ENCODE results near the gene FANCC.
"Not testable (repeated sequence)": the region's sequence is repeated elsewhere in the genome, so short reads cannot be mapped to it uniquely, and the experiment has no call there.

FANCC gene

DNA sequence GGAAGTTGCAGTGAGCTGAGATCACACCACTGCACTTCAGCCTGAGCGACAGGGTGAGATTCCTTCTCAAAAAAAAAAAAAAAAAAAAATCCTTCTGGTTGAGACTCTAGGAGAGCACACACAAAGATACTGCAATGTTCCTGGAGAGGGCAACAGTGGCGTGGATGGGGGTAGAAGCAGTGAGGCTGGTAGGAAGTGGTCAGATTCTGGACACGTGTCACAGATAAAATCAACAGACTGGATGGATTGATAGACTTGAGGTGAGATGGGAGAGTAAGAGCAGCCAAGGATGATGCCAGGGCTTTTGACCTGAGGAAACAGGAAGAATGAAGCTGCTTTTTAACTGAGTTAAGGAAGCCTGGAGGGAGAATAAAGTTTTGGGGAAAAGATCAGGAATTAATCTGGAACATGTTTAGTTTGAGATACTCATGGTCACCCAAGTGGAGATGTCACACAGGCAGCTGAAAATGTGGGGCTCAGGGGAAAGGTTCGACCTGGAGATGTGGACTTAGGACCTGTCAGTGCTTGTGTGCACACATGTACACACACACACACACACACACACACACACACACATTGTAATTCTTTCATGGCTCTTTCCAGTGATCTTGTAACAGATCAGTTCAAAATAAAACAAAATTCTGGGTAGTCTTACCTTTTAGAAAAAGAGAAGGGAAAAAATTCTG is 88.1 kb downstream of the FANCC start:
- DNase-seq (ENCODE audit: low spot score), result no peak

DNA sequence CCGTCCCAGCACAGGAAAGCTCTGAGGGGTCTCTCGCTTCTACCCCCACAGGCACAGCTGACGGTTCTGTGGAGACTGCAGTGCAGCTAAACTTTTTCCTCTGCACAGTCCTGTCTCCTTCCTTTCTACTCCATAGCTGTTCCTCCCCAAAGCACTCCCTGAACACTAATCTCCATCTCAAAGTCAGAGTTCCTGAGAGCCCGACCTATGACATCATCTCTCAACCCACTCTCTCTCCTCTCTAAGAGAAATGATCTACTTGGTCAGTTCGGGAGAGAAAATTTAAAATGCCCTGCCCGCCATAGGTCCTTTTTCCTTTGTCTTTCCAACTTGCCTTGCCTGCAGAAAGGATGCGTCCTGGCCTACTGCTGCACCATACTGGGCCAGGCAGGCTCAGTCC is 90.6 kb downstream of the FANCC start:
- DNase-seq (ENCODE audit: low spot score), result no peak

DNA sequence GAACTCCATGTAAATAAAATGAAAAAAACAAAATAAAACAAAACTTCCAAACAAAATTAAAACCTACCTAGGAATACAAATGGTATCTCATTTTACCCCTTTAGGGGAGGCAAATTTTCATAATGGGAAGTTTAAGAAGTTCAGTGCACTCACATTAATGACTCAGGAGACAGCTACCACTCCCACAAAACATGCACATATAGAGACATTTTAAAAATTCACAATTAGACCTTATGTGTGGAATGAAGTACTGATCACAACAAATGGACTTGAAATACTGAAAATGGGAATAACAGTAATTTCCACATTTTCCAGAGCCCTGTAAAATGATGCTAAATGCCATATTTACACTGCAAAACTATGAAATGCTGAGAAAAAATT is 91.8 kb downstream of the FANCC start:
- no peak for DNase-seq (ENCODE audit: low spot score)

DNA sequence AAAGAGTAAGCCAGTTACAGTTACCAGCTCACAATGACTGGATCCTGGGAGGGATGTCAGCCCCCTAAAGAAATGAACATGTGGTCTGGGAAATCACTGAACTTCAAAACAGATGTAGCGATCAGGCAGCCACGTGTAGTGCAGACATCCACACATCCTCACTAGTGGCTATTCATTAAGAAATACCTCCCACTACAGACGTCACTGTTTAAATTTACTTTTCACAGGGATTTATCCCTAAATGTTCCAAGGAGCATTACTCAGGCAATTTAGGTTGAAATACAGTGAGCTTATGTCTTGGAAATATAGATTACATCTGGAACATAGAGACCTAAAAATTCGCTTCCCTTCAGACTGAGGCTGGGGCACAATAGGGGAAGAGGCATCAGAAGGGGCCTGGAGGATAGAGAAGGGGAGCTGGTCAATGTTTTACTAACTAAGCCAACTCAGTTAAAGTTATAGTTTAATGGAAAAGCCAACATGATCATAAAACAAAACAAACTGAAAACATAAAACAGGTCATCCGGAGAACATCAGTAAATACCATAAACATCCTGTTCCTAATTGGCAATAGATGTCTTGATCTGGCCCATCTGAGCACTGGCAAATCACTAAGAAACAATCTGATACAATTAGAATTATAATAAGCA is 92.3 kb downstream of the FANCC start:
- DNase-seq (ENCODE audit: low spot score), result no peak

DNA sequence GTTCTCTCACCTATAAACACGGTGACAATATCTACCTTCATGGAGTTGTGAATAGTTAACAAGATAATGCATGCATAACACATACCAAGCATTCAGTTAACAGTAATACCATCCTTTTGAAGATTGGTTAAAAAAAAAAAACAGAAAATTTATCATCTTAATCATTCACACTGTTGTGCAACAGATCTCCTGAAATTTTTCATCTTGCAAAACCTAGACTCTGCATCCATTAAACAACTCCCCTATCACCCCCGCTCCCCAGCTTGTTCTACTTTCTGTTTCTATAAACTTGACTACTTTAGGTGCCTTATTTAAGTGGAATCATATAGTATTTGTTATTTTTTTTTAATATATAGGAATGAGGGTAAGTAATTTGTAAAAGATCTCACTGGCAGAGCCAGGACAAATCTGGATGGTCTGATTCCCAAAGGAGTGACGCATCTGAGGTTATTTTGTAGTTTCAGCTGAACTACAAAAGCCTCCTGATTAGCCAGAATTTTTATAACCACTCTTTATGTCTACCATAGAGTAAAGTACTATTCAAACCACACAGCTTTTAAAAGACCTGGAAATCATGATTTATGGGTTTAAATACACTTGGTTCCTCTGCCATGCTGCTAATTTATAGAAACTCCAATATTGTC is 93.0 kb downstream of the FANCC start:
- no peak for DNase-seq (ENCODE audit: low spot score)

DNA sequence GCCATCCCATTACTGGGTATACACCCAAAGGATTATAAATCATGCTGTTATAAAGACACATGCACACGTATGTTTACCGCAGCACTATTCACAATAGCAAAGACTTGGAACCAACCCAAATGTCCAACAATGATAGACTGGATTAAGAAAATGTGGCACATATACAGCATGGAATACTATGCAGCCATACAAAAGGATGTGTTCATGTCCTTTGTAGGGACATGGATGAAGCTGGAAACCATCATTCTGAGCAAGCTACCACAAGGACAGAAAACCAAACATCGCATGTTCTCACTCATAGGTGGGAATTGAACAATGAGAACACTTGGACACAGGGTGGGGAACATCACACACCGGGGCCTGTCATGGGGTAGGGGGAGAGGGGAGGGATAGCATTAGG is 97.2 kb downstream of the FANCC start:
- DNase-seq (ENCODE audit: low spot score), result not testable (repeated sequence)

DNA sequence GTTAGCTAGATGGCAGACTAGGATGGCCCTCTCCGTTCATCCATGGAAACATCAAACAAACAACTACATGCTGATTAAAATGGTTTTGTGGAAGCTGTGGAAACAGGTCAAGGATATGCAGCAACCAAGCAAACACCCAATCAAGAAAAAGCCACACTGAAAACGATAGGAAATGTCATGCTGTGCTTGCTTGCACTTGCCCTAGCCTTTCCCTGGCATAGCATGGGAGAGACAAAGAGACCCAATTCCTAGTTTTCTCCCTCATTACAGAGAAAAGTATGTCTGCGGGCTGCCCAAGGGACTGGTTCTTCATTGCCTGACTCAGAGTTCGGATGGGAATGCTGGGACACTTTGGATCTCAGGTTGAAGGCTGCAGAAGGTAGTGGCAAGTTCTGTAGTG is 98.7 kb downstream of the FANCC start:
- DNase-seq (ENCODE audit: low spot score), result no peak

DNA sequence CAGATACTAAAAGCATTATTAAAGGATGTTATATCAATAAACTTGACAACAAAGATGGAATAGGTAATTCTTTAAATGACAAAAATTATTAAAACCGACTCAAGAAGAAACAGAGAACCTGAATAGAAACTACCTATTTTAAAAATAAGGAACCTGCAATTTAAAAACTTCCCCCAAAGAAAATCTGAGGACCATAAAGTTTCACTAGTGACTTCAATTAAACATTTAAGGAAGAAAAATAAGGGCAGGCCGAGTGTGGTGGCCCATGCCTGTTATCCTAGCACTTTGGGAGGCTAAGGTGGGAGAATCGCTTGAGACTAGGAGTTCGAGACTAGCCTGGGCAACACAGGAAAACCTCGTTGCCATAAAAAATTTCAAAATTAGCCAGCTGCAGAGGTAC is 99.6 kb downstream of the FANCC start:
- no peak for DNase-seq (ENCODE audit: low spot score)

DNA sequence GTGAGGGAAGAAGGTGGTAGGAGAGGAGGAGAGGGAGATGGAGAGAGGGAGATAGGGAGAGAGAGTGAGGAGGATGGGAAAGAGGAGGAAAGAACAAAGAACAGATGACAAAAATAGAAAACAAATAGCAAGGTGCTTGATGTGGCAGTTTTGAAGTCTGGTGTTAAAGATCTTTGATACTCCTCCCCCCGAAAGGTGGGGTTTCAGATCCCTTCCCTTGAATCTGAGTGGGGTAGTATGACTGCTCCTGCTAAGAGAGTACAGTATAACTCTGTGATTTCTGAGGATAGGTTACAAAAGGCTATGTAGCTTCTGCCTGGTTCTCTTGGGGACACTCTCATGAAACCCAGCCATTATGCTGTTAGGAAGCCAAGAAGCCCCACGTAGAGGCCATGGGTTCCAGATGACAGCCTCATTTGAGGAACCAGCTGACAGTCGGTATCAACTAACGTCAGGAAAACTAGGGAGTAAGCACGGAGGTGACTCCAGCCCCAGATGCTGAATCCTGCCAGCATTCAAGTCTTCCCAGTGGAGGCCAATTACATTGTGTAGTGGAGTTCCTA is 102.1 kb downstream of the FANCC start:
- no peak for DNase-seq (ENCODE audit: low spot score)

DNA sequence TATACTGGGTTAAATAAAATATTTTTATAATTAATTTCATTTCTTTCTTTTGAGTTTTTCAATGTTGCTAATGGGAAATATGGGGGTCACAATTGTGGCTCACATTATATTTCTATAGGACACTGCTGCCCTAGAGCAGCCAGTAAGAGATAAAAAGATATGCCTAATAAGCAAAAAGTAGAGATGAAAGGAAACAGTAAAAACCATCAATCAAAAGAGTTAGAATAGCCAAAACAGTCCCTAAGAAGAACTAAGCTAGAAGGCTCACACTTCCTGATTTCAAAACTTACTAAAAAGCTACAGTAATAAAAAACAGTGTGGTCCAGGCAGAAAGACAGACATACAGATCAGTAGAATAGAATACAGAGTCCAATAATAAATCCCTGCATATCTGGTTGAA is 104.4 kb downstream of the FANCC start:
- DNase-seq (ENCODE audit: low spot score), result no peak

DNA sequence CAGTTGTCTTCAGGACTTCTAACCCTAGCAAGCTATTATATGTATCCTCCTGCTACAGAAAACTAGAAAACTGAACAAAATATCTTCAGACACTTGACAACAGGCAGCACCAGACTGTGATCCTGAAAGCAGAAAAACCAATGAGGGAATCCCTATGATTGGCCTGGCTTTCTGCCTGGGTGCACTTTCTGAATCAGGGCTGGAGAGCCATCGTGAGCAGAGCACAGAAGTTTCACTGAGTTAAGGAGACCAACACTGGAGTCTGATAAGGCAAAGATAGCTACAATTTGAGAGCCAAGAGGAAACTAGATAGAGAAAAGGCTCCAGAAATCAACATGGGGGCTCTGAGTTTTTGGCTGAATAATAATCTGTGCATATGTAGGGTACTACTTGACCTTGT is 106.5 kb downstream of the FANCC start:
- no peak for DNase-seq (ENCODE audit: low spot score)

DNA sequence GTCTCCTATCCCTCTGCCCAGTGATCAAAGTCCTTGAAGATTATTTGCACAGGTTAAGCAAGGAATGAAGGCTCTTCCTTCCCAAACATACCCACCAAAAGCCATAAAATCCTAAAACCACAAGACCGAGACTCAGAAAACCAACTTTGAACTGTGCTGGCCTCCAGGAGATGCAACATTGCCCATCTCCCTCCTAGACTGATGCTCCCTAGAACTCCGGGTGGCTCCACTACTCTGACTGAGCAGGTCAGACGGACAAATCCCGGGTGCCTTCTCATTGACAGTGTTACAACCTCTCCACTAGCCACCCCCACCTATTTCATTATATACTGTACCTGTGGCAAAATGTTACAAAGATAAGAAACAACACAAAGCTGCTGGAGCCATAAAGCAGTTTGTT is 110.1 kb downstream of the FANCC start:
- DNase-seq (ENCODE audit: low spot score), result no peak

DNA sequence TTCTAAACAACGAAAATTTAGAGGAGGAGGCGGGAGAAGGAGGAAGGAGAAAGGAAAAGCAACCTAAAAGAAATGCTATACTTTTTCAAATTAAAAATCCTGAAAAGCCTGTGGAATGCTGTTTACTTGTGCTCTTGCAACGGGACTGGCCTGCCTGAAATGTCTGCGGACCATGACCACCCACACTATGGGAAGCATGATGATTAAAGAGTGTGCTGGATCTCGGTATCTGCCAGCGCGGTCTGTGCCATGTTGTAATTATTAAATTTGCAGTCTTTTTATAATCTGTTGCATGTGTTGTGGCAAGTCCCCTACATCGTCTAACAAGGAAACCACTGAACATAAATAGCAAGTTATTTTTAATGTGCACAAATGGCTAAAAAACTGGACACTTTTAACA is 111.4 kb downstream of the FANCC start:
- DNase-seq (ENCODE audit: low spot score), result no peak

DNA sequence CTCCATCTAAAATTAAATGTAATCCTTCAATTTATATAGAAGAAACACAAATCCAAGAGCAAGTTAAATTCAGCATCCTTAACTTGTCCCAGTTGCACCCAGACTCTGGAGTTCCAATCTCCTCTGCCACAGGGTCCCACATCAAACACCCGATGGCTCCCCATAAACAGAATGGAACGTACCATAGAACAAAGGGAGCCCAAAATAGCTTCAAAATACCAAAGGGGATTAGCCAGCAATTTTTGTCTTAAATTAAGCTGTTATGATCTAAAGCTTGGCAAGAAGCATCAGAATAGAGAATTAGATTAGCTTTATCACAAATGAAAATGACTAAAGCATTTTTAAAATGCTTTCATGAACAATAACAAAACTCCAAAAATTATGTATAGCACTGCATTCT is 112.8 kb downstream of the FANCC start:
- DNase-seq (ENCODE audit: low spot score), result no peak

DNA sequence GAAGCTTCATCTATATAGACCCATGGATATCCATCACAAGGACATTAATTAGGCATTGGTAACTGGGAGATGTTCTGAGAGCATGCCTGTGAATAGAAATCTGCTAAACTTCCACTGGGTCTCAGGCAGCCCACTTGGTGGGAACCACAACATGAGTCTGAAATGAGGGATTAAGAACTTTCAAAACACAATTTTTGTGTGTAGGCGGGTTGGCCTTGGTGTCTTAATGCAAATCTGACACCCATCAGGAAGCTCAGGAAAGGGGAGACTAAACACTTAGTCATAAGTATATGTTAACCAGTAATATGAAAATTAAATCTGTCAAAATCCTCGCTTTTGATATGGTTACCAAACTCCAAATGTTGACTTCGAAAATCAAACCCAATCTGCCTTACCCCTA is 113.2 kb downstream of the FANCC start:
- DNase-seq (ENCODE audit: low spot score), result no peak

DNA sequence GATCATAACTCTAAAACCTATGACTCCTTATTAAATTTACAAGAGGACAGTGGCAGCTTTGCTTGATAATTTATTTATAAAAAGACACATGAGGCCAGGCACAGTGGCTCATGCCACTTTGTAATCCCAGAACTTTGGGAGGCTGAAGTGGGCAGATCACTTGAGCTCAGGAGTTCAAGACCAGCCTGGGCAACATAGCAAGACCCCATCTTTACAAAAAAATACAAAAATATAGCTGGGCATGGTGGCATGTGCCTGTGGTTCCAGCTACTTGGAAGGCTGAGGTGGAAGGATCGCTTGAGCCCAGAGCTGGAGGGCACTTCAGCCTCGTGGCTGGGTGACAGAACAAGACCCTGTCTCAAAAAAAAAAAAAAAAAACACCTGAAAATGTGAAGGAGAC is 114.5 kb downstream of the FANCC start:
- not testable (repeated sequence) for DNase-seq (ENCODE audit: low spot score)

DNA sequence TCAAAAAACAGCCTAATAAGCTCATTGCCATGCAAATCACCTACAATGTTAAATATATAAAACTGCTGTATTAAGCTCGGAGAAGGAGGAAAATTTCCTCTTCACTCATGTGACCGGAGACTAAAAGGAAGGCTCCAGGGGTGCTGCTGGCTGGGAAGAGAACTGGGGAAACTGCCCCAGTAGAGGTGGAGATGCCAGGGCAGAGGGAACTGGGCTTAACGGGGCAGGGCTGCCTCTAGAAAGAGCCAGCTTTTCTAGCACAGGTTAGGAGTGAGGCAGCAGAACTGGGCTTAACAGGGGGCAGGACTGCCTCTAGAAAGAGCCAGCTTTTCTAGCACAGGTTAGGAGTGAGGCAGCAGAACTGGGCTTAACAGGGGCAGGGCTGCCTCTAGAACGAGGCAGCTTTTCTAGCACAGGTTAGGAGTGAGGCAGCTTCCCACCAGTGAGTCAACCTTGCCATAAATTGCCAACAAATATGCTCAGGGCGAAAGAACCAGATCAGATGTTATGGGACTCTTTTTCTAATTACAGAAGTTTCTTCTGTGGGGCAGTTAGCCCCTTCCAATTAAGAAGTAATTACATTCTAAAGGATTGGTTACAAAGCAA is 115.3 kb downstream of the FANCC start:
- no peak for DNase-seq (ENCODE audit: low spot score)

DNA sequence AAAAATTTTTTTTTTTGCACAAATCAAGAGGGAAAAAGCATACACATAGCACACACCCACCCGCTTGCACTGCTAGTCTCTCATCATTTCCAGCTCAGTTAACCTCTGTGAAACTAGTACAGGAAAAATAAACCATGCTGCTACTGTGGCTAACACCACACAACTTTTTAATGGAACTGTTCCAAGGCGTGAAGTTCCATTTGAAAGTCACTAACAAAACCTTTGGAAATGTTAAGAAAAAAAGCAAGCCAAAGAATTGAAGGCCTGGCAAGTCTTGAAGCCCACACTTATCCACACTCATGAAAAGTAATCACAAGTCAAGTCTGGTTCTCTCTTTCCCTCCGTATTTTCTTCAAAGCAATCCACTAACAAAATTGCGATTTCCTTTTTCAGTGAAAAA is 116.3 kb downstream of the FANCC start:
- DNase-seq (ENCODE audit: low spot score), result no peak

DNA sequence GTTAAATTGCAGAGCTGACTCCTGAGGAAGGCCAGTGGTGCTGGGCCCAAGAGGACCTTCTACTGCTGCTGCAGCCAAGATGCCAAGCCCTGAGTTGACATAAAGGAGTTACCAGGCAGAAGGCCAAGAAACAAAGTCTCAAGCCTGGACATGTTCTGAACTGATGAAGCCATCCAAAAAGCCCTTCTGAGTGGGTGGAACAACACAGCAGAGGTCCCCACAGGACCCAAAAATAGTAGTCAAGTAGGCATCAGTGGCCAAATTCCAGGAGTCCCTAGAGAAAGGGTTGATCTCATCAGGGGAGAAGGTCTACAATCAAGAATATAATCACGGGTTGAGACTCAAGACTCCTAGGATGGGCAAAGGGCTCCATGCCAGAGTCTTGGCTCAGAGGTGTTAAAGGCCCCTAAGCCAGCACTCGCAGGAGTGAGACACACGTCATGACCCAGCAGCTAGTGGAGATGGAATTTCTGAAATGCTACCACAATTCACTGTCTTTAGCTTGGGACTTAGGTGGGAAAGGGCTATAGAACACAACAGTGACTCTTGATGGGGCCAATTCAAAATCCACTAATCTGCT is 119.7 kb downstream of the FANCC start:
- peak; percentile 23 for DNase-seq (ENCODE audit: low spot score)

DNA sequence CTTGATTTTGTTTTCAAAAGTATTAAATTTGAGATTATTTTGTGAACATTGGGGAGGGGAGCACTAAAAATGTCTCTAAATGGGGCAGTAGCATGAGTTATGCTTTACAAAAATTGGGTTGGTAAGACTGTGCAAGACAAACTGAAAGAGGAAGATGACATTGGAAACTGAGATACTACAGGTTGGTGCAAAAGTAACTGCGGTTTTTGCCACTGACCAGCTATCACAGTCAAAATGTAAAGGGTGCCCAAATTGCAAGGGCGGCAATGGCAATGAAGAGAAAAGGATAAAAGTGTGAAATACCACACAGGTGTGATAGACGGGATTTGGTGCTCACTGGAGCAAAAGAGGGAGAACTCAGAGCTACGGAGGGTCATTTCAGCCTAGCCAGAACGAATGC is 124.0 kb downstream of the FANCC start:
- no peak for DNase-seq (ENCODE audit: low spot score)

DNA sequence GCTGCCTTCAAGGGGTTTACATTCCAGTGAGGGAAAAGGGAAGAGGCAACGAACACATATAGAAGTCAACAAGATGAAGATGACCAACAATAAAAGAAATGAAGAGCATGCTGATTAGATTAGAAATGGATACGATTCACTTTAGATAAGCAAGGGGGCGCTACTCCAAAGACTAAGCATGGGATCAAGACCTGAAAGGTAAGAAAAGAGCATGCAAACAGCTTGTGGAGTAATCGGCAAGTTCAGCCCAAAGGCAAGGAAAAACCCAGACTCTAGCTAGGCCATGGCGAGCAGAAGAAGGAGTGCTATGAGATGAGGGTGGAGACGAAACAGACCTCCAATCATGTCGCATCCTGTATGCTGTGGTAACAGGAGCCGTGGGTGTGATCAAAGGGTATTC is 124.4 kb downstream of the FANCC start:
- no peak for DNase-seq (ENCODE audit: low spot score)

DNA sequence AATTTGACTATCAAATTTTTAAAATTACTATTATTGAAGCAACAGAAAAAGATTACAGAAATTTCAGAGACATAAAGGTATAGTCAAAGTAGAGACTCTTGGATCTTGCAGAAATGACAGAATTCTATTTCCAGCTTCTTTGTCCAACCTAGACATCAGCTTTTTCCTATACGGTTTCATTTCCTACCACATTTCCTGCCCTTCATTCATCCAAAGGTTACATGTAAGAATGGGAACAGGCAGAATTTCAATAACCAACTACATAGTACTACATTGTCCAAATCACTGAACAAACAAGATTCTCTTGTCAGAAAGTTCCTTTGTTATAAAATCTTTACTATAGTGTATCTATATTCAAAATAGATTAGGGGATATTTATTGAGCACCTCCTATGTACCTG is 124.9 kb downstream of the FANCC start:
- DNase-seq (ENCODE audit: low spot score), result no peak

DNA sequence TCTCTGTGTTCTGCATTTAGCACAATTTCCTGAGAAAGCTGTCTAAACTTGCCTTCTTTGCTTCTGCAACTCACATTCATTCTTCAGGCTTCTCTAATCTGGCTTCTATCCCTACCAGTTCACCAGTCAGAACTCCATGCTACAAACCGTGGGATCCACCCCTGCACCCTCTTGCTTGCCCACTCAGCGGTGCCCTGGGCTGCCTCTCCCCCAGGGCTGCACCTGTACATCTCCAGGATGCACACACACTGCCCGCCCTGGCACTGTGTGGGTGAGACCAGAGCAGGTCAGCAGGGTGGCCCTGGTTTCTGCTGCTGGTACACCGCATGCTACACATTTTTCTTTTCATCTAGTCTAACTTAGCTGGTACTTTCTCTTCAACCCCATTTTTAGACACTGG is 127.1 kb downstream of the FANCC start:
- DNase-seq (ENCODE audit: low spot score), result no peak
